NCI-H82 treated with DMSO at 0.1 percent for 48 hours (cell line): ENCODE measurements around the gene TFCP2L1.
A peak's percentile ranks its signal among the peaks of the same experiment; 100 is the strongest.
"Not testable (repeated sequence)": the region's sequence is repeated elsewhere in the genome, so short reads cannot be mapped to it uniquely, and the experiment has no call there.

Experiments used
- DNase-seq: peaks from one replicate; lab custom pipeline; 2025; ENCODE audit not compliant: unreplicated experiment; lab: John Stamatoyannopoulos, UW

TFCP2L1 gene

GRCh38 chr2:121284463-121285449 is at the start of gene TFCP2L1:
TSS of gene TFCP2L1 (minus strand) at chr2:121285202. CDS start at chr2:121285109, 93 bp downstream.
- DNase-seq = no peak

GRCh38 chr2:121333834-121334558 is 49.0 kb upstream of the TFCP2L1 start:
- no peak for DNase-seq

GRCh38 chr2:121333231-121333630 is 48.2 kb upstream of the TFCP2L1 start:
- no peak for DNase-seq

- not testable (repeated sequence) for DNase-seq
Observed at GRCh38 chr2:121331324-121331723, 46.3 kb upstream of the TFCP2L1 start.

GRCh38 chr2:121330921-121331320 is 45.9 kb upstream of the TFCP2L1 start:
- no peak for DNase-seq

- DNase-seq = no peak
Observed at GRCh38 chr2:121329786-121330185, 44.8 kb upstream of the TFCP2L1 start.

GRCh38 chr2:121326628-121327027 is 41.6 kb upstream of the TFCP2L1 start:
- DNase-seq = no peak

GRCh38 chr2:121324601-121325000 is 39.6 kb upstream of the TFCP2L1 start:
- no peak for DNase-seq

GRCh38 chr2:121321476-121321875 is 36.5 kb upstream of the TFCP2L1 start:
- no peak for DNase-seq

GRCh38 chr2:121319941-121320340 is 34.9 kb upstream of the TFCP2L1 start:
- no peak for DNase-seq

GRCh38 chr2:121316986-121317385 is 32.0 kb upstream of the TFCP2L1 start:
- DNase-seq = no peak

GRCh38 chr2:121313701-121314100 is 28.7 kb upstream of the TFCP2L1 start:
- not testable (repeated sequence) for DNase-seq

GRCh38 chr2:121309801-121310200 is 24.8 kb upstream of the TFCP2L1 start:
- no peak for DNase-seq

- DNase-seq = no peak
Observed at GRCh38 chr2:121309323-121309722, 24.3 kb upstream of the TFCP2L1 start.

GRCh38 chr2:121307048-121307447 is 22.0 kb upstream of the TFCP2L1 start:
- no peak for DNase-seq

- DNase-seq = no peak
Observed at GRCh38 chr2:121304941-121305340, 19.9 kb upstream of the TFCP2L1 start.

- no peak for DNase-seq
Observed at GRCh38 chr2:121303531-121304263, 18.7 kb upstream of the TFCP2L1 start.

GRCh38 chr2:121301190-121301589 is 16.2 kb upstream of the TFCP2L1 start:
- not testable (repeated sequence) for DNase-seq

GRCh38 chr2:121298476-121298875 is 13.5 kb upstream of the TFCP2L1 start:
- DNase-seq = no peak

- not testable (repeated sequence) for DNase-seq
Observed at GRCh38 chr2:121297866-121298265, 12.9 kb upstream of the TFCP2L1 start.

GRCh38 chr2:121297217-121297830 is 12.3 kb upstream of the TFCP2L1 start:
- peak; percentile 8 for DNase-seq
